Activated naive CD8-positive, alpha-beta T cell (primary cell): ENCODE measurements around the gene CCDC107.
A peak's percentile ranks its signal among the peaks of the same experiment; 100 is the strongest.

Experiments used
- H3K27ac Mint-ChIP-seq: one replicate; pipeline ENCODE4 v1.8.0; 2021; ENCODE audit warnings: mixed read lengths
- H3K27me3 Mint-ChIP-seq: one replicate; pipeline ENCODE4 v1.8.0; 2021; ENCODE audit warnings: mixed read lengths
- H3K36me3 Mint-ChIP-seq: one replicate; pipeline ENCODE4 v1.8.0; 2021; ENCODE audit warnings: mixed read lengths
- H3K4me1 Mint-ChIP-seq: one replicate; pipeline ENCODE4 v1.8.0; 2021; ENCODE audit warnings: low read depth, mixed read lengths
- H3K4me3 Mint-ChIP-seq: one replicate; pipeline ENCODE4 v1.8.0; 2021; ENCODE audit warnings: mild to moderate bottlenecking, mixed read lengths
- H3K9me3 Mint-ChIP-seq: one replicate; pipeline ENCODE4 v1.8.0; 2021; ENCODE audit warnings: low read depth, mixed read lengths

CCDC107 gene

GRCh38 chr9:35664531-35665470 is 6.7 kb downstream of the CCDC107 start, which contains the start of gene ARHGEF39:
Gene ARHGEF39 (minus strand): TSS chr9:35665195. CDS start chr9:35665169, 26 bp downstream.
- Mint-ChIP-seq H3K4me1 (peaks cover 43% of the 10 kb centered on the region), H3K27ac (no peak within 1 kb of the TSS), H3K36me3 (peaks cover 2% of the 10 kb centered on the region), H3K9me3 (no peaks in the 10 kb centered on the region), H3K4me3 (peak within 1 kb of the TSS; percentile 83), H3K27me3 (no peaks in the 10 kb centered on the region)

DNA sequence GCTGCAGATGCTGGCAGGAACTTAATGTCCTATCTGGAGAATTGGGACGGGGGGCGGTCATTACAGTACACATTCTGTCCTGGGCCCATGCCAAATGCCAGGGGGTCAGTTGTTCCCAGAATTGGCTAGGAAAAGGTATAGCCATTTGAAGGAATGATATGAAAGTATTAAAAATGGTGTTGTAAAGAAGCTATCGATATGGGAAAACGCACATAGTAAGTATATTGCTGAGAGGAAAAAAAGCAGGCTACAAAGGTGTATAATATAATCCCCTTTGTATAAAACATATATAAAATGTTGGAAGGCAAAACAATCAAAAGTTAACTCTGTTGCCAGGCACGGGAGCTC is 7.4 kb downstream of the CCDC107 start:
- Mint-ChIP-seq H3K9me3 (no peaks in the 10 kb centered on the region), H3K36me3 (no peaks in the 10 kb centered on the region), H3K4me3 (peak overlapping the region; percentile 83), H3K27me3 (no peaks in the 10 kb centered on the region), H3K4me1 (peaks cover 36% of the 10 kb centered on the region), H3K27ac (no peak overlapping the region)

DNA sequence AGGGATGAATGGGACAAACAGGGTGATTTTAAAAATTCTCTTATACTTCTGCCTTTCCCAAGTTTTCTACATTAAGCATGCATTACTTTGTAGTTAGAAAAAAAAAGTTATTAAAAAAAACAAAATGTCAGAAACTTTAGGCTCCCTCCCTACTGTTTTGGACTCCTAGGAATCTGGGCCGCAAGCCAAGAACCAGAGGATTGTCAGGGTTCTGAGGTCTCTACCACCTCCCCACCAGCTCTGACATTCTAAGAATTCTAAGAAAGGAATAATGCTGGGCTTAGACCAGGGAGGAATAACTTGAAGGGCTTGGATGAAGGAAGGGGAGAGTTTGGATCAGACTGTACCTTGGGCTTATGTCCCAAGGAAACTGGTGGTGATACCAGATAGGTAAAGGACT is 8.0 kb downstream of the CCDC107 start:
- H3K4me1 Mint-ChIP-seq, result peaks cover 30% of the 10 kb centered on the region
- no peaks in the 10 kb centered on the region for H3K27me3 Mint-ChIP-seq
- no peaks in the 10 kb centered on the region for H3K36me3 Mint-ChIP-seq
- H3K4me3 Mint-ChIP-seq, result peak overlapping the region; percentile 40
- H3K9me3 Mint-ChIP-seq, result no peaks in the 10 kb centered on the region
- no peak overlapping the region for H3K27ac Mint-ChIP-seq

- Mint-ChIP-seq H3K27me3 (no peaks in the 10 kb centered on the region), H3K36me3 (no peaks in the 10 kb centered on the region), H3K4me1 (peaks cover 27% of the 10 kb centered on the region), H3K9me3 (no peaks in the 10 kb centered on the region), H3K27ac (no peak overlapping the region), H3K4me3 (no peak overlapping the region)
Observed at GRCh38 chr9:35666549-35666948, 8.5 kb downstream of the CCDC107 start.

- peaks cover 15% of the 10 kb centered on the region for H3K4me1 Mint-ChIP-seq
- H3K4me3 Mint-ChIP-seq, result no peak overlapping the region
- H3K27ac Mint-ChIP-seq, result no peak overlapping the region
- H3K27me3 Mint-ChIP-seq, result no peaks in the 10 kb centered on the region
- no peaks in the 10 kb centered on the region for H3K9me3 Mint-ChIP-seq
- H3K36me3 Mint-ChIP-seq, result no peaks in the 10 kb centered on the region
Observed at GRCh38 chr9:35667939-35668338, 9.8 kb downstream of the CCDC107 start.

- H3K9me3 Mint-ChIP-seq, result no peaks in the 10 kb centered on the region
- no peaks in the 10 kb centered on the region for H3K27me3 Mint-ChIP-seq
- peaks cover 12% of the 10 kb centered on the region for H3K4me1 Mint-ChIP-seq
- H3K27ac Mint-ChIP-seq, result no peak overlapping the region
- no peaks in the 10 kb centered on the region for H3K36me3 Mint-ChIP-seq
- no peak overlapping the region for H3K4me3 Mint-ChIP-seq
Observed at GRCh38 chr9:35669331-35670145, 11.4 kb downstream of the CCDC107 start.

- H3K9me3 Mint-ChIP-seq, result no peaks in the 10 kb centered on the region
- H3K4me1 Mint-ChIP-seq, result peaks cover 10% of the 10 kb centered on the region
- no peaks in the 10 kb centered on the region for H3K27me3 Mint-ChIP-seq
- no peak within 1 kb of the TSS for H3K27ac Mint-ChIP-seq
- no peaks in the 10 kb centered on the region for H3K36me3 Mint-ChIP-seq
- peak within 1 kb of the TSS; percentile 68 for H3K4me3 Mint-ChIP-seq
Observed at GRCh38 chr9:35673132-35674024, 15.3 kb downstream of the CCDC107 start, which contains the start of gene CA9. Gene CA9 (plus strand): TSS chr9:35673928. CDS start chr9:35673960, 32 bp downstream.

DNA sequence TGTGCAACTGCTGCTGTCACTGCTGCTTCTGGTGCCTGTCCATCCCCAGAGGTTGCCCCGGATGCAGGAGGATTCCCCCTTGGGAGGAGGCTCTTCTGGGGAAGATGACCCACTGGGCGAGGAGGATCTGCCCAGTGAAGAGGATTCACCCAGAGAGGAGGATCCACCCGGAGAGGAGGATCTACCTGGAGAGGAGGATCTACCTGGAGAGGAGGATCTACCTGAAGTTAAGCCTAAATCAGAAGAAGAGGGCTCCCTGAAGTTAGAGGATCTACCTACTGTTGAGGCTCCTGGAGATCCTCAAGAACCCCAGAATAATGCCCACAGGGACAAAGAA is 15.9 kb downstream of the CCDC107 start:
- no peak overlapping the region for H3K4me3 Mint-ChIP-seq
- no peak overlapping the region for H3K27ac Mint-ChIP-seq
- H3K36me3 Mint-ChIP-seq, result no peaks in the 10 kb centered on the region
- no peaks in the 10 kb centered on the region for H3K9me3 Mint-ChIP-seq
- peaks cover 10% of the 10 kb centered on the region for H3K4me1 Mint-ChIP-seq
- H3K27me3 Mint-ChIP-seq, result no peaks in the 10 kb centered on the region

GRCh38 chr9:35675204-35675603 is 17.1 kb downstream of the CCDC107 start:
- H3K27ac Mint-ChIP-seq, result no peak overlapping the region
- H3K27me3 Mint-ChIP-seq, result no peaks in the 10 kb centered on the region
- peaks cover 10% of the 10 kb centered on the region for H3K4me1 Mint-ChIP-seq
- H3K9me3 Mint-ChIP-seq, result no peaks in the 10 kb centered on the region
- H3K36me3 Mint-ChIP-seq, result no peaks in the 10 kb centered on the region
- H3K4me3 Mint-ChIP-seq, result peak overlapping the region; percentile 77

GRCh38 chr9:35675732-35676392 is 17.8 kb downstream of the CCDC107 start:
- peak overlapping the region; percentile 85 for H3K4me3 Mint-ChIP-seq

GRCh38 chr9:35679091-35679490 is 21.0 kb downstream of the CCDC107 start:
- Mint-ChIP-seq H3K27me3 (no peaks in the 10 kb centered on the region), H3K9me3 (no peaks in the 10 kb centered on the region), H3K4me1 (peaks cover 10% of the 10 kb centered on the region), H3K36me3 (no peaks in the 10 kb centered on the region), H3K4me3 (no peak overlapping the region), H3K27ac (no peak overlapping the region)

More at GRCh38 chr9:35675732-35676392, 17.8 kb downstream of the CCDC107 start:
- H3K4me1 Mint-ChIP-seq, result peaks cover 10% of the 10 kb centered on the region
- no peaks in the 10 kb centered on the region for H3K9me3 Mint-ChIP-seq
- H3K27ac Mint-ChIP-seq, result no peak overlapping the region
- no peaks in the 10 kb centered on the region for H3K27me3 Mint-ChIP-seq
- no peaks in the 10 kb centered on the region for H3K36me3 Mint-ChIP-seq

GRCh38 chr9:35679766-35680330 is 21.8 kb downstream of the CCDC107 start:
- Mint-ChIP-seq H3K27ac (no peak overlapping the region), H3K9me3 (no peaks in the 10 kb centered on the region), H3K36me3 (no peaks in the 10 kb centered on the region), H3K4me3 (no peak overlapping the region), H3K4me1 (peaks cover 5% of the 10 kb centered on the region), H3K27me3 (no peaks in the 10 kb centered on the region)

GRCh38 chr9:35680331-35681105 is 22.4 kb downstream of the CCDC107 start:
- Mint-ChIP-seq H3K4me1 (peaks cover 5% of the 10 kb centered on the region), H3K27me3 (no peaks in the 10 kb centered on the region), H3K36me3 (no peaks in the 10 kb centered on the region), H3K9me3 (no peaks in the 10 kb centered on the region), H3K27ac (no peak overlapping the region), H3K4me3 (no peak overlapping the region)
